Endothelial cell (in vitro differentiated cells): ENCODE data around the gene HTR7. TPM values are rescaled to one million over a fixed set of nuclear protein-coding genes. Genes with fewer than 3 reads are reported as not detected.

ENCODE experiments used
- DNase-seq: peaks from one replicate; pipeline ENCODE4 v3.0.0; 2021; ENCODE audit warnings: low spot score
- H3K27ac Mint-ChIP-seq: one replicate; pipeline ENCODE4 v1.8.0; 2021; ENCODE audit warnings: mixed read lengths, inconsistent platforms; ENCODE audit not compliant: unreplicated experiment
- H3K27me3 Mint-ChIP-seq: one replicate; pipeline ENCODE4 v1.8.0; 2021; ENCODE audit warnings: mild to moderate bottlenecking, moderate library complexity, mixed read lengths, inconsistent platforms; ENCODE audit not compliant: unreplicated experiment
- H3K36me3 Mint-ChIP-seq: one replicate; pipeline ENCODE4 v1.8.0; 2021; ENCODE audit warnings: mild to moderate bottlenecking, low read depth, mixed read lengths, inconsistent platforms; ENCODE audit not compliant: unreplicated experiment
- H3K4me1 Mint-ChIP-seq: one replicate; pipeline ENCODE4 v1.8.0; 2021; ENCODE audit warnings: mild to moderate bottlenecking, mixed read lengths, inconsistent platforms; ENCODE audit not compliant: unreplicated experiment
- H3K4me3 Mint-ChIP-seq: one replicate; pipeline ENCODE4 v1.8.0; 2021; ENCODE audit warnings: mild to moderate bottlenecking, mixed read lengths, inconsistent platforms; ENCODE audit not compliant: unreplicated experiment
- H3K9me3 Mint-ChIP-seq: one replicate; pipeline ENCODE4 v1.8.0; 2021; ENCODE audit warnings: mixed read lengths, inconsistent platforms; ENCODE audit not compliant: unreplicated experiment
- total RNA-seq: library from RNA; stranded (reverse); fragmentation: NEBNext Ultra II Directional; extraction: Animal tissue kit (Norgen Biotek cat#: 25700); gene quantifications from one replicate; pipeline ENCODE4 v1.2.1, GENCODE V29; 2021; ENCODE audit not compliant: unreplicated experiment
- TF ChIP-seq, protein P1 (sequence below): fragments of 200-600 bp; sonication (generic); IDR thresholded peaks from one replicate; pipeline ENCODE4 v1.5.0; 2021; ENCODE audit warnings: antibody characterized with exemption; ENCODE audit not compliant: unreplicated experiment

Gene HTR7
- total RNA-seq, 1 donor from 2014 or later: 7.3 TPM

GRCh38 chr10:90787393-90788198 lies 70.2 kb downstream of the HTR7 start:
- DNase-seq: peak; percentile 53
- no peaks in the 10 kb centered on the region for H3K36me3 Mint-ChIP-seq
- peaks cover 4% of the 10 kb centered on the region for H3K27me3 Mint-ChIP-seq
- H3K4me1 Mint-ChIP-seq: peaks cover 40% of the 10 kb centered on the region
- H3K27ac Mint-ChIP-seq: no peak overlapping the region
- no peak overlapping the region for H3K4me3 Mint-ChIP-seq
- H3K9me3 Mint-ChIP-seq: no peaks in the 10 kb centered on the region
- TF ChIP-seq, protein P1, sequence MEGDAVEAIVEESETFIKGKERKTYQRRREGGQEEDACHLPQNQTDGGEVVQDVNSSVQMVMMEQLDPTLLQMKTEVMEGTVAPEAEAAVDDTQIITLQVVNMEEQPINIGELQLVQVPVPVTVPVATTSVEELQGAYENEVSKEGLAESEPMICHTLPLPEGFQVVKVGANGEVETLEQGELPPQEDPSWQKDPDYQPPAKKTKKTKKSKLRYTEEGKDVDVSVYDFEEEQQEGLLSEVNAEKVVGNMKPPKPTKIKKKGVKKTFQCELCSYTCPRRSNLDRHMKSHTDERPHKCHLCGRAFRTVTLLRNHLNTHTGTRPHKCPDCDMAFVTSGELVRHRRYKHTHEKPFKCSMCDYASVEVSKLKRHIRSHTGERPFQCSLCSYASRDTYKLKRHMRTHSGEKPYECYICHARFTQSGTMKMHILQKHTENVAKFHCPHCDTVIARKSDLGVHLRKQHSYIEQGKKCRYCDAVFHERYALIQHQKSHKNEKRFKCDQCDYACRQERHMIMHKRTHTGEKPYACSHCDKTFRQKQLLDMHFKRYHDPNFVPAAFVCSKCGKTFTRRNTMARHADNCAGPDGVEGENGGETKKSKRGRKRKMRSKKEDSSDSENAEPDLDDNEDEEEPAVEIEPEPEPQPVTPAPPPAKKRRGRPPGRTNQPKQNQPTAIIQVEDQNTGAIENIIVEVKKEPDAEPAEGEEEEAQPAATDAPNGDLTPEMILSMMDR: peak; percentile 67

GRCh38 chr10:90785782-90786181 lies 72.1 kb downstream of the HTR7 start:
- peaks cover 4% of the 10 kb centered on the region for H3K27me3 Mint-ChIP-seq
- H3K4me1 Mint-ChIP-seq: peaks cover 34% of the 10 kb centered on the region
- H3K9me3 Mint-ChIP-seq: no peaks in the 10 kb centered on the region
- H3K4me3 Mint-ChIP-seq: no peak overlapping the region
- no peaks in the 10 kb centered on the region for H3K36me3 Mint-ChIP-seq
- H3K27ac Mint-ChIP-seq: no peak overlapping the region
- TF ChIP-seq, protein P1: no peak
- DNase-seq: no peak

GRCh38 chr10:90784771-90785170 lies 73.1 kb downstream of the HTR7 start:
- Mint-ChIP-seq H3K27ac (no peak overlapping the region), H3K4me3 (no peak overlapping the region), H3K4me1 (peaks cover 37% of the 10 kb centered on the region), H3K36me3 (no peaks in the 10 kb centered on the region), H3K9me3 (no peaks in the 10 kb centered on the region), H3K27me3 (peaks cover 5% of the 10 kb centered on the region)
- DNase-seq: no peak
- TF ChIP-seq, protein P1: no peak

- no peak overlapping the region for H3K27ac Mint-ChIP-seq
- H3K4me1 Mint-ChIP-seq: peaks cover 29% of the 10 kb centered on the region
- H3K36me3 Mint-ChIP-seq: no peaks in the 10 kb centered on the region
- H3K27me3 Mint-ChIP-seq: peaks cover 2% of the 10 kb centered on the region
- H3K9me3 Mint-ChIP-seq: no peaks in the 10 kb centered on the region
- DNase-seq: no peak
- H3K4me3 Mint-ChIP-seq: no peak overlapping the region
- TF ChIP-seq, protein P1: no peak
These were observed 77.4 kb downstream of the HTR7 start for GRCh38 chr10:90780488-90780887.

GRCh38 chr10:90779548-90779947 lies 78.3 kb downstream of the HTR7 start:
- H3K4me3 Mint-ChIP-seq: no peak overlapping the region
- TF ChIP-seq, protein P1: peak; percentile 53
- H3K27ac Mint-ChIP-seq: no peak overlapping the region
- peaks cover 31% of the 10 kb centered on the region for H3K4me1 Mint-ChIP-seq
- H3K27me3 Mint-ChIP-seq: peaks cover 2% of the 10 kb centered on the region
- no peak for DNase-seq
- H3K9me3 Mint-ChIP-seq: no peaks in the 10 kb centered on the region
- no peaks in the 10 kb centered on the region for H3K36me3 Mint-ChIP-seq
